ENCODE measurements around the gene NGLY1.

The NGLY1 gene

GRCh38 chr3:25707268-25707926 lies 75.8 kb downstream of the NGLY1 start:
- DNase-seq, result no peak

GRCh38 chr3:25706213-25706612 lies 77.0 kb downstream of the NGLY1 start:
- no peak for DNase-seq

GRCh38 chr3:25697553-25697952 lies 85.7 kb downstream of the NGLY1 start:
- no peak for DNase-seq

GRCh38 chr3:25695731-25696420 lies 87.4 kb downstream of the NGLY1 start:
- DNase-seq, result no peak

- DNase-seq, result no peak
These were observed 90.0 kb downstream of the NGLY1 start for GRCh38 chr3:25693238-25693637.

- DNase-seq, result no peak
These were observed 90.9 kb downstream of the NGLY1 start for GRCh38 chr3:25692341-25692740.

- DNase-seq, result no peak
These were observed 92.3 kb downstream of the NGLY1 start for GRCh38 chr3:25690768-25691533.

- no peak for DNase-seq
These were observed 94.0 kb downstream of the NGLY1 start for GRCh38 chr3:25689226-25689625.

GRCh38 chr3:25687742-25688141 lies 95.5 kb downstream of the NGLY1 start:
- no peak for DNase-seq

GRCh38 chr3:25686766-25687165 lies 96.5 kb downstream of the NGLY1 start:
- no peak for DNase-seq

- no peak for DNase-seq
These were observed 99.4 kb downstream of the NGLY1 start for GRCh38 chr3:25683882-25684281.

- DNase-seq, result no peak
These were observed 99.8 kb downstream of the NGLY1 start for GRCh38 chr3:25683410-25683809.

GRCh38 chr3:25679642-25680302 lies 103.5 kb downstream of the NGLY1 start:
- no peak for DNase-seq

- no peak for DNase-seq
These were observed 104.1 kb downstream of the NGLY1 start for GRCh38 chr3:25679166-25679565.

GRCh38 chr3:25678581-25678980 lies 104.7 kb downstream of the NGLY1 start:
- no peak for DNase-seq

- no peak for DNase-seq
These were observed 106.1 kb downstream of the NGLY1 start for GRCh38 chr3:25677121-25677520.

GRCh38 chr3:25674670-25675069 lies 108.6 kb downstream of the NGLY1 start:
- DNase-seq, result no peak

- no peak for DNase-seq
These were observed 109.4 kb downstream of the NGLY1 start for GRCh38 chr3:25673738-25674298.
